ENCODE data around the gene GPR141.

GRCh38 chr7:37751096-37751495 lies 67.5 kb downstream of the GPR141 start:
- no peak for TF ChIP-seq ZNF564 (CRISPR knock-in tag; IDR thresholded peaks at IDR 0.05)
- no peak for TF ChIP-seq ZNF800 (CRISPR knock-in tag; IDR thresholded peaks at IDR 0.05)
- TF ChIP-seq POLR2A (IDR thresholded peaks at IDR 0.05; ENCODE audit: insufficient read depth in 1 of 2, low read depth in 2 of 2, low read length in 2 of 2), result no peak
- no peak for TF ChIP-seq KAT2B (IDR thresholded peaks at IDR 0.05; ENCODE audit: borderline replicate concordance, low read depth, low read length)
- TF ChIP-seq, protein P1, sequence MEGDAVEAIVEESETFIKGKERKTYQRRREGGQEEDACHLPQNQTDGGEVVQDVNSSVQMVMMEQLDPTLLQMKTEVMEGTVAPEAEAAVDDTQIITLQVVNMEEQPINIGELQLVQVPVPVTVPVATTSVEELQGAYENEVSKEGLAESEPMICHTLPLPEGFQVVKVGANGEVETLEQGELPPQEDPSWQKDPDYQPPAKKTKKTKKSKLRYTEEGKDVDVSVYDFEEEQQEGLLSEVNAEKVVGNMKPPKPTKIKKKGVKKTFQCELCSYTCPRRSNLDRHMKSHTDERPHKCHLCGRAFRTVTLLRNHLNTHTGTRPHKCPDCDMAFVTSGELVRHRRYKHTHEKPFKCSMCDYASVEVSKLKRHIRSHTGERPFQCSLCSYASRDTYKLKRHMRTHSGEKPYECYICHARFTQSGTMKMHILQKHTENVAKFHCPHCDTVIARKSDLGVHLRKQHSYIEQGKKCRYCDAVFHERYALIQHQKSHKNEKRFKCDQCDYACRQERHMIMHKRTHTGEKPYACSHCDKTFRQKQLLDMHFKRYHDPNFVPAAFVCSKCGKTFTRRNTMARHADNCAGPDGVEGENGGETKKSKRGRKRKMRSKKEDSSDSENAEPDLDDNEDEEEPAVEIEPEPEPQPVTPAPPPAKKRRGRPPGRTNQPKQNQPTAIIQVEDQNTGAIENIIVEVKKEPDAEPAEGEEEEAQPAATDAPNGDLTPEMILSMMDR (CRISPR knock-in tag; IDR thresholded peaks at IDR 0.05), result no peak
- no peak for TF ChIP-seq CHCHD3 (CRISPR knock-in tag; IDR thresholded peaks at IDR 0.05)
- TF ChIP-seq ARNT (IDR thresholded peaks at IDR 0.05), result no peak
- no peak for TF ChIP-seq MAFK (conservative IDR thresholded peaks at IDR 0.05 in 1 of 2, IDR thresholded peaks at IDR 0.05 in 1 of 2; ENCODE audit: low read length in 2 of 2)
- no peak for TF ChIP-seq BHLHE40 (IDR thresholded peaks at IDR 0.05; ENCODE audit: low read length)
- TF ChIP-seq XRCC5 (optimal IDR thresholded peaks at IDR 0.05; ENCODE audit: low read length), result no peak
- TF ChIP-seq SNAPC5 (CRISPR knock-in tag; IDR thresholded peaks at IDR 0.05; ENCODE audit: borderline replicate concordance), result no peak
- TF ChIP-seq ZNF720 (CRISPR knock-in tag; IDR thresholded peaks at IDR 0.05), result no peak
- TF ChIP-seq CEBPG (CRISPR knock-in tag; IDR thresholded peaks at IDR 0.05), result no peak
